HepG2 (cell line): ENCODE measurements around the gene GPN2. TPM values are rescaled to one million over a fixed set of nuclear protein-coding genes. Genes with fewer than 3 reads are reported as not detected.

Experiments
- ARNT2 ChIP-seq: sonication (generic); formaldehyde crosslinking; IDR thresholded peaks from 2 replicates; pipeline ENCODE4 v1.8.0; 2022; ENCODE audit warnings: mild to moderate bottlenecking, low read depth, missing genetic modification reagents, moderate library complexity
- FOXM1 ChIP-seq: sonication (generic); formaldehyde crosslinking; IDR thresholded peaks from 2 replicates; pipeline ENCODE4 v1.5.0; 2020; ENCODE audit warnings: missing genetic modification reagents
- GLI4 ChIP-seq: sonication (generic); formaldehyde crosslinking; IDR thresholded peaks from 2 replicates; pipeline ENCODE4 v1.5.1; 2020; ENCODE audit warnings: missing genetic modification reagents, mild to moderate bottlenecking, moderate library complexity, borderline replicate concordance
- HMGA1 ChIP-seq: sonication (generic); formaldehyde crosslinking; conservative IDR thresholded peaks from 2 replicates; pipeline ENCODE4 v1.4.0; 2020; ENCODE audit warnings: missing genetic modification reagents
- KLF13 ChIP-seq: sonication (generic); formaldehyde crosslinking; IDR thresholded peaks from 2 replicates; pipeline ENCODE4 v1.4.0; 2020; ENCODE audit warnings: mild to moderate bottlenecking, missing genetic modification reagents
- KMT2A ChIP-seq: sonication (generic); formaldehyde crosslinking; IDR thresholded peaks from 2 replicates; pipeline ENCODE4 v1.4.0; 2020; ENCODE audit warnings: missing genetic modification reagents
- NR2F1 ChIP-seq, 2 experiments: fragments of 450-650 bp in 1 of 2; formaldehyde crosslinking in 1 of 2; IDR thresholded peaks; 2 replicates each; pipeline versions ENCODE4 v1.5.0 to v1.6.1; 2016 to 2020; ENCODE audit warnings: mild to moderate bottlenecking in 1 of 2, missing compliant biosample characterization in 1 of 2, missing genetic modification reagents in 1 of 2, moderate library complexity in 1 of 2
- RARA ChIP-seq: IDR thresholded peaks from 2 replicates; pipeline ENCODE4 v1.6.1; 2016; ENCODE audit warnings: missing genetic modification reagents, missing compliant biosample characterization
- USF2 ChIP-seq, 2 experiments: sonication (generic) in 1 of 2; formaldehyde crosslinking in 1 of 2; IDR thresholded peaks; 2 replicates each; pipeline versions ENCODE4 v1.5.1 to v1.6.1; 2011 to 2020; ENCODE audit warnings: borderline replicate concordance in 1 of 2, low read depth in 1 of 2, low read length in 1 of 2, mild to moderate bottlenecking in 1 of 2, missing genetic modification reagents in 1 of 2, moderate library complexity in 1 of 2
- ZBTB14 ChIP-seq: sonication (generic); formaldehyde crosslinking; IDR thresholded peaks from 2 replicates; pipeline ENCODE4 v1.4.0; 2020; ENCODE audit warnings: missing genetic modification reagents
- ZBTB2 ChIP-seq: sonication (generic); formaldehyde crosslinking; IDR thresholded peaks from 2 replicates; pipeline ENCODE4 v1.8.0; 2022; ENCODE audit warnings: low read depth, missing genetic modification reagents
- ZHX1 ChIP-seq: sonication (generic); formaldehyde crosslinking; IDR thresholded peaks from 2 replicates; pipeline ENCODE4 v1.8.1; 2022; ENCODE audit warnings: low read depth, mild to moderate bottlenecking, missing genetic modification reagents
- ZNF30 ChIP-seq: sonication (generic); formaldehyde crosslinking; IDR thresholded peaks from 2 replicates; pipeline ENCODE4 v1.5.0; 2020; ENCODE audit warnings: mild to moderate bottlenecking, missing genetic modification reagents
- polyA plus RNA-seq, 8 experiments: library from polyadenylated mRNA; depleted of rRNA in 3 of 8; stranded (reverse) in 7 of 8; unstranded in 1 of 8; fragments of >200 nt; fragmentation: Illumina TruSeq in 4 of 8; extraction: Trizol in 4 of 8; gene quantifications; 2 replicates each; pipeline versions ENCODE4 v1.2.1 to v1.2.3, GENCODE V29; 2011 to 2016; ENCODE audit warnings: low read depth in 4 of 8, missing spikeins in 1 of 8, mixed read lengths in 1 of 8; ENCODE audit not compliant: insufficient read depth in 1 of 8
- total RNA-seq, 5 experiments: library from RNA; depleted of rRNA; stranded (reverse); fragments of >200 nt; fragmentation: Illumina TruSeq; extraction: Trizol; gene quantifications; 2 replicates each; pipeline ENCODE4 v1.2.3, GENCODE V29; 2016; ENCODE audit warnings: low read depth in 1 of 5
- TF ChIP-seq, protein P1 (sequence below): IDR thresholded peaks from 2 replicates; pipeline ENCODE4 v1.6.1; 2016; ENCODE audit warnings: low read depth, borderline replicate concordance
- TF ChIP-seq, protein P2 (sequence below): sonication (generic); formaldehyde crosslinking; IDR thresholded peaks from 2 replicates; pipeline ENCODE4 v1.4.0; 2020; ENCODE audit warnings: low read depth, mild to moderate bottlenecking, missing genetic modification reagents
- TF ChIP-seq, protein P3 (sequence below): sonication (generic); formaldehyde crosslinking; IDR thresholded peaks from 2 replicates; pipeline ENCODE4 v1.4.0; 2020; ENCODE audit warnings: mild to moderate bottlenecking, missing genetic modification reagents

GPN2 gene
- total and polyA plus RNA-seq, 2 of the 13 experiments (the other 11 are each of a cell fraction or from before 2014, with no cell fraction given) = 19.3 to 38.9 TPM

DNA sequence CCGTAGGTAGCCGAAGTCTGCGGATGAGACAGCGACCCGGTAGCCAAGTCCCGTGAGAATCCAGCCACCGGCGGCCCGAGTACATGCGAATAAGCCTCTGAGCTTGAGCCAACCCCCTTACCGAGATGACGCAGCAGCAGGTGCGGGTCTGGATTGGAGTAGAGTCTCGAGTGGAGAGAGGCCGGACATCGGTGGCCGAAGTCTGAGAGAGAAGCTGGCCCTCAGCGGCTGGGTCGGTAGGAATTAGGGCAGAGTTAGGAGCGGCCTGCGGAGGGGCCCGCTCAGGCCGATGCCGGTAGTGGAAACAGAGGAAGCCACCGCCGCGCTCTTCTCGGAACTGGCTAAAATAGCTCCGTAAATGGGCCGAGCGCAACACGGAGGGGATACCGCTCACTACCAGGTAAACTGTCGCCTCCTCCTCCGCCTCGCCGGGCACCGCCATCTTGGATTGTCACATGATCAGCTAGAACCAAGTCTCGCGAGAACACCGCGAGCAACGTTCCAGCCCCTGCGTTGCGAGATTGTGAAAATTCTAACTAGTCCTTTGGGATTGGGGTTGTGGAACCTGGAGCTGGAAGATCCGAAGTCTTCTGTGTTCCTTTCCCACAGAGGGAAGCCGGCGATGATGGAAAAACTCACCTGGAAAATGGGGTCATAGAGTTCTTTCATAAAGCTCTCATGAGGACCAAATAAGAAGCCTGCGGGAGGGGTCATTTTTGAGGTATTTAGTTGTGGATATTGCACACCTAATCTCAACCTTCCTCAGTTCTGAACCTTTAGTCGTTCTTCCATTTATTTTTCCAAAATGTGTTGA, 10.1 kb upstream of the GPN2 start, which contains the start of gene GPATCH3 (continued):
- peak; percentile 28; the same call in 1 of the 2 replicates for TF ChIP-seq RARA (CRISPR knock-in tag)
- TF ChIP-seq USF2 (IDR thresholded peaks at IDR 0.05; ENCODE audit: low read depth, low read length) = peak; percentile 82
- TF ChIP-seq USF2 (CRISPR knock-in tag; IDR thresholded peaks at IDR 0.05; ENCODE audit: borderline replicate concordance) = peak; percentile 98; the same call in 1 of the 2 replicates
- no peak for TF ChIP-seq NR2F1 (CRISPR knock-in tag; IDR thresholded peaks at IDR 0.05)
- TF ChIP-seq, protein P1, sequence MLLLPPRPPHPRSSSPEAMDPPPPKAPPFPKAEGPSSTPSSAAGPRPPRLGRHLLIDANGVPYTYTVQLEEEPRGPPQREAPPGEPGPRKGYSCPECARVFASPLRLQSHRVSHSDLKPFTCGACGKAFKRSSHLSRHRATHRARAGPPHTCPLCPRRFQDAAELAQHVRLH = peak; percentile 90; the same call in 1 of the 2 replicates
- TF ChIP-seq, protein P2, sequence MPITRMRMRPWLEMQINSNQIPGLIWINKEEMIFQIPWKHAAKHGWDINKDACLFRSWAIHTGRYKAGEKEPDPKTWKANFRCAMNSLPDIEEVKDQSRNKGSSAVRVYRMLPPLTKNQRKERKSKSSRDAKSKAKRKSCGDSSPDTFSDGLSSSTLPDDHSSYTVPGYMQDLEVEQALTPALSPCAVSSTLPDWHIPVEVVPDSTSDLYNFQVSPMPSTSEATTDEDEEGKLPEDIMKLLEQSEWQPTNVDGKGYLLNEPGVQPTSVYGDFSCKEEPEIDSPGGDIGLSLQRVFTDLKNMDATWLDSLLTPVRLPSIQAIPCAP (CRISPR knock-in tag) = no peak
- TF ChIP-seq HMGA1 (CRISPR knock-in tag) = no peak
- no peak for TF ChIP-seq ZBTB14
- TF ChIP-seq FOXM1 (CRISPR knock-in tag) = no peak
- TF ChIP-seq KLF13 (CRISPR knock-in tag) = 0 out of 2 replicates have a peak, but pooled peaks have one; percentile 68
- TF ChIP-seq ZHX1 (CRISPR knock-in tag) = 0 out of 2 replicates have a peak, but pooled peaks have one; percentile 54
- peak; percentile 91 for TF ChIP-seq KMT2A (CRISPR knock-in tag)
- TF ChIP-seq ZNF30 (CRISPR knock-in tag) = no peak
- TF ChIP-seq GLI4 (CRISPR knock-in tag) = no peak
- TF ChIP-seq ZBTB2 (CRISPR knock-in tag) = 0 out of 2 replicates have a peak, but pooled peaks have one; percentile 44
- peak; percentile 94; the same call in 1 of the 2 replicates for TF ChIP-seq ARNT2
- TF ChIP-seq, protein P3, sequence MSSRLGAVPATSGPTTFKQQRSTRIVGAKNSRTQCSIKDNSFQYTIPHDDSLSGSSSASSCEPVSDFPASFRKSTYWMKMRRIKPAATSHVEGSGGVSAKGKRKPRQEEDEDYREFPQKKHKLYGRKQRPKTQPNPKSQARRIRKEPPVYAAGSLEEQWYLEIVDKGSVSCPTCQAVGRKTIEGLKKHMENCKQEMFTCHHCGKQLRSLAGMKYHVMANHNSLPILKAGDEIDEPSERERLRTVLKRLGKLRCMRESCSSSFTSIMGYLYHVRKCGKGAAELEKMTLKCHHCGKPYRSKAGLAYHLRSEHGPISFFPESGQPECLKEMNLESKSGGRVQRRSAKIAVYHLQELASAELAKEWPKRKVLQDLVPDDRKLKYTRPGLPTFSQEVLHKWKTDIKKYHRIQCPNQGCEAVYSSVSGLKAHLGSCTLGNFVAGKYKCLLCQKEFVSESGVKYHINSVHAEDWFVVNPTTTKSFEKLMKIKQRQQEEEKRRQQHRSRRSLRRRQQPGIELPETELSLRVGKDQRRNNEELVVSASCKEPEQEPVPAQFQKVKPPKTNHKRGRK (CRISPR knock-in tag) = no peak
